H9 (cell line): ENCODE data around the gene PPM1H. TPM values are rescaled to one million over a fixed set of nuclear protein-coding genes. Genes with fewer than 3 reads are reported as not detected.

Experiments
- DNase-seq: peaks from one replicate; pipeline ENCODE4 v3.0.0-alpha.2; 2017
- H2AFZ ChIP-seq: one replicate; pipeline ENCODE4 v1.6.1; 2013; ENCODE audit warnings: mild to moderate bottlenecking, low read length, control low read depth, moderate library complexity
- H2AK5ac ChIP-seq: 2 replicates; pipeline ENCODE4 v1.6.1; 2013; ENCODE audit warnings: low read length, control low read depth, mixed read lengths; ENCODE audit not compliant: insufficient read length
- H2BK120ac ChIP-seq: one replicate; pipeline ENCODE4 v1.6.1; 2013; ENCODE audit warnings: low read depth, mild to moderate bottlenecking, low read length, control low read depth, inconsistent platforms; ENCODE audit not compliant: poor library complexity, severe bottlenecking
- H2BK12ac ChIP-seq: 2 replicates; pipeline ENCODE4 v1.6.1; 2013; ENCODE audit warnings: low read length, control low read depth, mixed read lengths, low read depth; ENCODE audit not compliant: insufficient read length
- H2BK15ac ChIP-seq: 2 replicates; pipeline ENCODE4 v1.6.1; 2013; ENCODE audit warnings: low read depth, low read length, control low read depth
- H2BK20ac ChIP-seq: one replicate; pipeline ENCODE4 v1.6.1; 2013; ENCODE audit warnings: low read depth, mild to moderate bottlenecking, low read length, control low read depth, inconsistent platforms; ENCODE audit not compliant: poor library complexity, severe bottlenecking
- H2BK5ac ChIP-seq: 2 replicates; pipeline ENCODE4 v1.6.1; 2013; ENCODE audit warnings: low read length, control low read depth, mixed read lengths; ENCODE audit not compliant: insufficient read length
- H3K14ac ChIP-seq: 2 replicates; pipeline ENCODE4 v1.6.1; 2013; ENCODE audit warnings: low read length, control low read depth; ENCODE audit not compliant: insufficient read depth
- H3K18ac ChIP-seq: 2 replicates; pipeline ENCODE4 v1.6.1; 2013; ENCODE audit warnings: low read depth, mild to moderate bottlenecking, mixed read lengths, low read length, control low read depth; ENCODE audit not compliant: insufficient read length
- H3K23ac ChIP-seq: 2 replicates; pipeline ENCODE4 v1.6.1; 2013; ENCODE audit warnings: low read length, control low read depth, mixed read lengths, low read depth; ENCODE audit not compliant: insufficient read length
- H3K23me2 ChIP-seq: 2 replicates; pipeline ENCODE4 v1.6.1; 2013; ENCODE audit warnings: low read depth, mild to moderate bottlenecking, mixed read lengths, low read length, control low read depth; ENCODE audit not compliant: insufficient read length, poor library complexity, severe bottlenecking
- H3K27ac ChIP-seq: 2 replicates; pipeline ENCODE4 v1.5.1; 2013; ENCODE audit warnings: low read length, control low read depth, mixed read lengths, low read depth; ENCODE audit not compliant: insufficient read length
- H3K27me3 ChIP-seq: 2 replicates; pipeline ENCODE4 v1.6.1; 2013; ENCODE audit warnings: low read length, control low read depth, inconsistent platforms; ENCODE audit not compliant: insufficient read depth
- H3K4ac ChIP-seq: 2 replicates; pipeline ENCODE4 v1.6.1; 2013; ENCODE audit warnings: low read depth, mild to moderate bottlenecking, control low read depth, inconsistent platforms, low read length, moderate library complexity
- H3K4me1 ChIP-seq: 2 replicates; pipeline ENCODE4 v1.6.1; 2013; ENCODE audit warnings: low read length, control low read depth, inconsistent platforms; ENCODE audit not compliant: insufficient read depth
- H3K4me2 ChIP-seq: 2 replicates; pipeline ENCODE4 v1.6.1; 2013; ENCODE audit warnings: low read length, control low read depth, mixed read lengths; ENCODE audit not compliant: insufficient read length, insufficient read depth
- H3K56ac ChIP-seq: 2 replicates; pipeline ENCODE4 v1.6.1; 2013; ENCODE audit warnings: low read depth, mild to moderate bottlenecking, mixed read lengths, low read length, control low read depth; ENCODE audit not compliant: insufficient read length
- H3K79me1 ChIP-seq: 2 replicates; pipeline ENCODE4 v1.6.1; 2013; ENCODE audit warnings: low read depth, mild to moderate bottlenecking, moderate library complexity, low read length, control low read depth, inconsistent platforms; ENCODE audit not compliant: insufficient read depth, poor library complexity, severe bottlenecking
- H3K79me2 ChIP-seq: 2 replicates; pipeline ENCODE4 v1.6.1; 2013; ENCODE audit warnings: low read length, control low read depth, inconsistent platforms; ENCODE audit not compliant: insufficient read depth
- H3K9ac ChIP-seq: 2 replicates; pipeline ENCODE4 v1.6.1; 2013; ENCODE audit warnings: low read length, control low read depth, mixed read lengths; ENCODE audit not compliant: insufficient read length; ENCODE audit errors: extremely low read depth
- H3K9me3 ChIP-seq: one replicate; pipeline ENCODE4 v1.6.1; 2013; ENCODE audit warnings: low read depth, low read length, inconsistent platforms; ENCODE audit not compliant: control insufficient read depth
- H3T11ph ChIP-seq: one replicate; pipeline ENCODE4 v1.6.1; 2013; ENCODE audit warnings: mild to moderate bottlenecking, low read length, control low read depth, inconsistent platforms
- H4K20me1 ChIP-seq: one replicate; pipeline ENCODE4 v1.6.1; 2013; ENCODE audit not compliant: control insufficient read depth, insufficient read length, insufficient read depth
- H4K5ac ChIP-seq: 2 replicates; pipeline ENCODE4 v1.6.1; 2013; ENCODE audit warnings: low read depth, mild to moderate bottlenecking, mixed read lengths, low read length, control low read depth; ENCODE audit not compliant: insufficient read length
- H4K8ac ChIP-seq: replicated peaks from 2 replicates; pipeline ENCODE4 v1.6.1; 2013; ENCODE audit warnings: low read length, control low read depth, mixed read lengths, low read depth; ENCODE audit not compliant: insufficient read length
- H4K91ac ChIP-seq: 2 replicates; pipeline ENCODE4 v1.6.1; 2013; ENCODE audit warnings: low read depth, mild to moderate bottlenecking, moderate library complexity, mixed read lengths, low read length, control low read depth; ENCODE audit not compliant: insufficient read length
- H3K27ac Mint-ChIP-seq, 3 experiments: 2 replicates in 2 of 3; 3 replicates in 1 of 3; pipeline ENCODE4 v1.8.0; 2020 to 2021; ENCODE audit warnings: mixed read lengths in 3 of 3, mild to moderate bottlenecking in 1 of 3, moderate library complexity in 1 of 3
- H3K27me3 Mint-ChIP-seq: 2 replicates; pipeline ENCODE4 v1.8.0; 2021; ENCODE audit warnings: low read depth, mild to moderate bottlenecking, moderate library complexity, mixed read lengths
- H3K36me3 Mint-ChIP-seq, 3 experiments: 2 replicates in 2 of 3; 3 replicates in 1 of 3; pipeline ENCODE4 v1.8.0; 2020 to 2021; ENCODE audit warnings: low read depth in 3 of 3, mixed read lengths in 3 of 3; ENCODE audit not compliant: insufficient read depth in 1 of 3
- H3K4me1 Mint-ChIP-seq, 2 experiments: 2 replicates each; pipeline ENCODE4 v1.8.0; 2020; ENCODE audit warnings: mixed read lengths in 2 of 2
- H3K4me3 Mint-ChIP-seq, 2 experiments: 2 replicates in 1 of 2; 3 replicates in 1 of 2; pipeline ENCODE4 v1.8.0; 2020 to 2021; ENCODE audit warnings: mild to moderate bottlenecking in 2 of 2, mixed read lengths in 2 of 2, moderate library complexity in 1 of 2
- H3K9me3 Mint-ChIP-seq, 2 experiments: 2 replicates in 1 of 2; 3 replicates in 1 of 2; pipeline ENCODE4 v1.8.0; 2020; ENCODE audit warnings: mild to moderate bottlenecking in 2 of 2, mixed read lengths in 2 of 2, moderate library complexity in 1 of 2
- CTCF ChIP-seq: fragments of 200-600 bp; sonication (generic); conservative IDR thresholded peaks from 3 replicates; pipeline ENCODE4 v1.8.0; 2021; ENCODE audit warnings: antibody characterized with exemption, mild to moderate bottlenecking
- WGBS: extraction: QIAGEN DNeasy Blood & Tissue Kit; methylation state at CpG from one replicate; pipeline ENCODE4 v1.1.7; 2013; ENCODE audit warnings: missing lambda C conversion rate, low lambda C conversion rate, mixed read lengths; ENCODE audit not compliant: insufficient read length; ENCODE audit errors: extremely low coverage; 5-methylcytosine and 5-hydroxymethylcytosine counted together
- total RNA-seq: library from RNA; stranded (reverse); gene quantifications from 2 replicates; pipeline ENCODE4 v1.2.1, GENCODE V29; 2021

The PPM1H gene
- total RNA-seq, 1 experiment from 2014 or later: 22.1 TPM

- Histone ChIP-seq H3K23me2 (no peaks in the 10 kb centered on the region), H3K4me2 (no peak overlapping the region), H3K56ac (no peak overlapping the region), H3K4ac (no peak overlapping the region), H4K91ac (no peak overlapping the region), H3K9ac (no peak overlapping the region), H3K23ac (no peak overlapping the region), H3K4me1 (peaks cover 3% of the 10 kb centered on the region; the same call in 1 of the 2 replicates), H3K27me3 (no peaks in the 10 kb centered on the region), H2BK12ac (no peak overlapping the region), H3T11ph (no peak overlapping the region), H2AK5ac (no peak overlapping the region), H2AFZ (no peak overlapping the region), H2BK120ac (no peak overlapping the region), H3K79me2 (no peaks in the 10 kb centered on the region), H3K14ac (no peak overlapping the region), H3K9me3 (no peaks in the 10 kb centered on the region), H4K5ac (no peak overlapping the region), H2BK20ac (no peak overlapping the region), H2BK5ac (no peak overlapping the region), H3K79me1 (no peaks in the 10 kb centered on the region), H2BK15ac (no peak overlapping the region), H4K8ac (no peak overlapping the region), H3K18ac (no peak overlapping the region), H4K20me1 (no peaks in the 10 kb centered on the region), H3K27ac (no peak overlapping the region)
- DNase-seq: no peak
- TF ChIP-seq CTCF: no peak
- Mint-ChIP-seq H3K27me3 (peaks cover 3% of the 10 kb centered on the region; the same call in 1 of the 2 replicates), H3K9me3 (no peaks in the 10 kb centered on the region), H3K36me3 (peaks cover 0 to 11% (median 7%) of the 10 kb centered on the region in 3 experiments; a peak in 5 of 7 replicates), H3K4me3 (no peak overlapping the region), H3K4me1 (peaks cover 30 to 37% of the 10 kb centered on the region in 2 experiments), H3K27ac (no peak overlapping the region; a peak in 2 of 7 replicates)
- no CpG with 5 or more reads among the region's 4 CpGs for WGBS
Measured at GRCh38 chr12:62767946-62768345, 167.0 kb downstream of the PPM1H start.
